SKM-1 (cell line): Measurements from ENCODE around the gene TOMT.
"Not testable (repeated sequence)": the region's sequence is repeated elsewhere in the genome, so short reads cannot be mapped to it uniquely, and the experiment has no call there.

Source experiments
- DNase-seq: peaks from one replicate; lab custom pipeline; 2025; ENCODE audit not compliant: unreplicated experiment; lab: John Stamatoyannopoulos, UW

Gene TOMT

DNA sequence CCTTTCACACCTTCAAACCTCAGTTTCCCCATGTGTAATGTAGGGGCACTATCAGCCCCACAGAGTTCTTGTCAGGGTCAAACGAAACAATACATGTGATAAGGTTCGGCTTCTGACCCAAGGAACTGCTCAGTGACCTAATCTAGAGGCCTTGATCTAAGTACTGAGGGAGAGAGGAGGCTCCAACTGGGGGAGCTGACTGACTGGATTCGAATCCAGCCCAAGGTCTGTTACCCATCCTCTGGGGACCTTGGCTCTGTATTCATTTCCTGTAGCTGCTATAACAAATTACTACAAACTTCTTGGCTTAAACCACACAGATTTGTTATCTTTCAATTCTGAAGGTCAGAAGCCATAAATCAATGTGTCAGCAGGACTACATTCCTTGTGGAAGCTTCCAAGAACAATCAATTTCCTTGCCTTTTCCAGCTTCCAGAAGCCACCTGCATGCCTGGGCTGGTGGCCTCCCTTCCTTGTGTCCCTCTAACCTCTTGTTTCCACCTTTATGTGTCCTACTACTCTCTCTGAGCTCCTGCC, 17.5 kb downstream of the TOMT start:
- DNase-seq: no peak

- DNase-seq: no peak
These were observed 18.3 kb downstream of the TOMT start for GRCh38 chr11:72124046-72124445.

- no peak for DNase-seq
These were observed 20.2 kb downstream of the TOMT start for GRCh38 chr11:72125956-72126355.

DNA sequence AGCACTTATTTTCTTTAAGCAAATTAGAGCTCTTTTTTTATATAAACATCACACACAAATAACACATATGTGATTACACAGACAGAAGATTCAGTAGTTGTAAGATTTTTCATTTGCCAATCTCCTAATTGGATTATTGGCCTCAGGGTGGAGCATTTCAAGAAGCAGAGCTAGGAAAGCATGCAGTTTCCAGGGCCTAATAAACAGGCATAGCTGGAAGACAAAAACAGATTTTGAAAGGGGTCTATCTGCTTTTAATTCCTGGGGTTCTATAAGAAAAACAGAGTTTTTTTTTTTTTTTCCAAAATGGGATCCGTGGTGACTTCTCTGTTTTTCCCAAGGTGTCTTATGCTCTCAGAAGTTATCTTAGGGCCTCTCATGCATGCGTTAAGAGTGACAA, 22.2 kb downstream of the TOMT start:
- no peak for DNase-seq

DNA sequence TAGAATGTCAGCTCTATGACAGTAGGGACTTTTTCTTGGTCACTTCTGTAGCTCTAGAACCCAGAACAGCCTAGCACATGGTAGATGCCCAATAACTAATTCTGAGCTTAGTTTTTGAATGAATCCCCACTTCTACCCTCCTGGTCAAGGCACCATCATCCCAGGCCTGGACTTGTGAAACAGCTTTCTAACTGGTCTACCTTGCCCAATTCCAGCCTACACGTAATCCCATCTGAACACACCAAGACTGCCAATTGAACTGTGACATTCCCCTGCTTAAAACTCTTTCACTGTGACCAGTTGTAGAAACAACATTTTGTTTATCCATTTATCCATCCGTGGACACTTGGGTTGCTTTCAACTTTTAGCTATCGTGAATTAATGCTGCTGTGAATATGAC, 23.7 kb downstream of the TOMT start:
- DNase-seq: no peak

DNA sequence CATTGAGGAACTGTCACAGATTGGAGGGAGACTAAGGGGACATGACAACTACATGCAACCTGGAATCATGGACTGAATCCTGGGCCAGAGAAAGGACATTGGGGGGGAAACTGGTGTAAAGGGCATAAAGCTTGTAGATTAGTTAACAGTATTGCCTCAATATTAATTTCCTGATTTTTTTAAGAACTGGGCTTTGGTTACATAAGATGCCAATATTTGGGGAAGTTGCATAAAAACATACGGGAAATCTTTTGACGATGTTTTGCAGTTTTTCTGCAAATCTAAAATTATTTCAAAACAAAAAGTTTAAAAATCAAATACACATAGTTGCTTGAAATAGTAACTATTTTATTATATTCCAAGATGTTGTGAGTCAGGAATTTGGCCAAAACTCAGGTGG, 26.9 kb downstream of the TOMT start:
- peak; percentile 10 for DNase-seq

GRCh38 chr11:72135473-72135872, 29.7 kb downstream of the TOMT start, which contains the start of gene FOLR3:
FOLR3 (plus strand) TSS chr11:72135725; CDS start chr11:72135953, 228 bp downstream.
- DNase-seq: not testable (repeated sequence)

- no peak for DNase-seq
These were observed 30.4 kb downstream of the TOMT start for GRCh38 chr11:72135891-72136683.

DNA sequence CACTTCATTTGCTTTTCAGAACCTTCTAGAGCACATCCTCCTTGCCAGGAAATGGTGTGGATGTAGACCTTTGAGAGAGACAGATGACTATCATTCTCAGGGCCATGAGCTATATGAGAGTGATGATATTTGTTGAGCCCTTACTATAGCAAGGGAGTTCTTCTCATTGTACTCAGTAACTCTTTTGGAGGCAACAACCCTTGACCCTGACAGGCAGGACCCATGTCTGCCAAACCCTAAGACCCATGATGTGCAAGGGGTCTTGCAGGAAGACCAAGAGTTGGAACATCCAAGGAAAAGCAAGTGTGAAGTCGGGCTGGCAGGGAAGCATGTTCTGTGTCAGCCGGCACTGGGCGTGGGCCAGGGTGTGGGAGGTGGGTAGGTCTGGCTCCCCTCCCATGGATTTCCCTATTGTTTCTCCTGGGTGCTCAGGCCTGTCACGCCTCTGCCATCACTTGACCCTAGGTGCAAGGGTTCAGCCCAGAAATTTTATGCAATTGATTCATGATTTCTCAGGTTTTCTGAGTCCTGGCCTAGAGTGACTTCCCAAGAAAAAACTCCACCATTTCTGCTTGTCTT, 31.0 kb downstream of the TOMT start:
- DNase-seq: no peak

- no peak for DNase-seq
These were observed 33.2 kb downstream of the TOMT start for GRCh38 chr11:72138821-72139390.

DNA sequence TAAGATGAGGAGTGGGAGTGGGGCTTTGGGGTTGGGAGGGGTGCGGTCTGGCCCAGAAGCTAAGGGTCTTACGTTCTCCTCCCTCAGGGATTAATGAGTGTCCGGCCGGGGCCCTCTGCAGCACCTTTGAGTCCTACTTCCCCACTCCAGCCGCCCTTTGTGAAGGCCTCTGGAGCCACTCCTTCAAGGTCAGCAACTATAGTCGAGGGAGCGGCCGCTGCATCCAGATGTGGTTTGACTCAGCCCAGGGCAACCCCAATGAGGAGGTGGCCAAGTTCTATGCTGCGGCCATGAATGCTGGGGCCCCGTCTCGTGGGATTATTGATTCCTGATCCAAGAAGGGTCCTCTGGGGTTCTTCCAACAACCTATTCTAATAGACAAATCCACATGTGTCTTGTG, 33.8 kb downstream of the TOMT start:
- DNase-seq: no peak

DNA sequence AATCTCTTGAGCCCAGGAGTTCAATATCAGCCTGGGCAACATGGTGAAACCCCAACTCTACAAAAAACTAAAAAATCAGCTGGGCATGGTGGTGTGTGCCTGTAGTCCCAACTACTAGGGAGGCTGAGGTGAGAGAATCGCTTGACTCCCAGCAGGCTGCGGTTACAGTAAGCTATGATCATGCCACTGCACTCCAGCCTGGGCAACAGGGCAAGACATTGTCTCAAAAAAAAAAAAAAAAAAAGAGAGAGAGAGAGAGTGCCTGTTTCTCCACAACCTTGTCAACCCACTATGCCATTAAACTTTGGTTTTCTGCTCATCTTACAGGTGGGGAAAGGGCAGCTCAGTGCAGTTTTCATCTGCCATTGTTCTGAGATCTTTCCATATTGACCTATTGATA, 34.9 kb downstream of the TOMT start:
- no peak for DNase-seq

GRCh38 chr11:72141066-72141465, 35.3 kb downstream of the TOMT start:
- DNase-seq: no peak

GRCh38 chr11:72142086-72142485, 36.4 kb downstream of the TOMT start:
- not testable (repeated sequence) for DNase-seq

DNA sequence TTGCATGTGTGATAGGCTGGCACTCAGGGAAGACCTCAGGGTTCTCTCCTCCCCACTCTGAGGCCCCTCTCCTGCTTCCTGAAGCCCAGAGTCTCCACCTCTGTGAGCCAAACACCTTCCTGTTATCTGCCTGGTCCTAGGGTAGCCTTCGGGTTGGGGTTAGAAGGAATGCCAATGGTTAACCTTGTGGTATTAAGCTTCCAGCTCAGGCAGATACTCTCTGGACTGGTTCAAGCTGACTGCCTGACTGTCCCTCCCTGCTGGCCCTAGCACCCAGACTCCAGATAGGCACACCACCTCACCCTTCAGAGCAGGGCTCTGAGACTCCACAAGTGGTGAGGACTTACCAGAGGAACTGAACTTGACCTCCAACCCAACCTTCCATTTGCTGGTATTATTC, 36.8 kb downstream of the TOMT start:
- DNase-seq: not testable (repeated sequence)

DNA sequence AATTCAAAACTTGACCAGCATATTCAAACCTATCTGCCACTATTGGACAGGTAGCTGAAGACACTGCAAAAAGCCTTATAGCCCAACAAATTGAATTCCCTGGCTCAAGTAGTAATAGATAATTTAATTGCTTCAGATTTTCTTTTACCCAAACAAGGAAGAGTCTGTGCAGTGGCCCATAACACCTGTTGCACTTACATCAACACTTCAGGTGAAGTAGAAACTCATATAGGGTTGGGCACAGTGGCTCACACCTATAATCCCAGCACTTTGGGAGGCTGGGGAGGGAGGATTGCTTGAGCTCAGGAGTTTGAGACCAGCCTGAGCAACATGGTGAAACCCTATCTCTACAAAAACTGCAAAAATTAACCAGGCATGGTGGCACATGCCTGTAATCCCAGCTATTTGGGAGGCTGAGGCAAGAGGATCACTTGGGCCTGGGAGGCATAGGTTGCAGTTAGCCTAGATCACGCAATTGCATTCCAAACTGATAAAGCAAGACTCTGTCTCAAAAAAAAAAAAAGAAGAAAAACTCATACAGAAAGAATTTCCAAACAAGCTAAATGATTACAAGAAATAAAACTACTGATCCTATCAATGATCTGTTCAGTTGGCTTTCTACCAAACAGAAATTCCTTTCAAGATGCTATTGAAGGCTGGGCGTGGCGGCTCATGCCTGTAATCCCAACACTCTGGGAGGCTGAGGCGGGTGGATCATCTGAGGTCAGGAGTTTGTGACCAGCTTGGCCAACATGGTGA, 39.3 kb downstream of the TOMT start:
- DNase-seq: no peak

- no peak for DNase-seq
These were observed 40.9 kb downstream of the TOMT start for GRCh38 chr11:72146625-72147024.

DNA sequence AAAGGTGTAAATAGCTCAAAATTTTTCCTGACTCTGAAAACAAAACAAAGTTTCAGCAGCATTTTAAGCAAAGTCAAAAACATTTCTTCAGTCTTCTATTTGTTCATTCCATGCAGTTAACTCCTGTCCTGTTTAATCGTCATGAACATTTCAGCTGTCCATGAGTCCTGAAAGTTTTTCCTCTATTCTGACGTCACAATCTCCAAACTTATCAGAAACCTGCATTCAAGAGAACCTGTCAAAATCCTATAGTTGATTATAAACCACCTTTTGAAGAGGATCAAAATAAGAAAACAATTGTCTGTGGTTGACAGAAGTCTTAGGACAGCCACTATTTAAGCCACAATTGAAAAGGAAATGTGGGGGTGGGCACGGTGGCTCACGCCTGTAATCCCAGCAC, 45.2 kb downstream of the TOMT start:
- no peak for DNase-seq

- DNase-seq: not testable (repeated sequence)
These were observed 48.1 kb downstream of the TOMT start for GRCh38 chr11:72153874-72154273.

DNA sequence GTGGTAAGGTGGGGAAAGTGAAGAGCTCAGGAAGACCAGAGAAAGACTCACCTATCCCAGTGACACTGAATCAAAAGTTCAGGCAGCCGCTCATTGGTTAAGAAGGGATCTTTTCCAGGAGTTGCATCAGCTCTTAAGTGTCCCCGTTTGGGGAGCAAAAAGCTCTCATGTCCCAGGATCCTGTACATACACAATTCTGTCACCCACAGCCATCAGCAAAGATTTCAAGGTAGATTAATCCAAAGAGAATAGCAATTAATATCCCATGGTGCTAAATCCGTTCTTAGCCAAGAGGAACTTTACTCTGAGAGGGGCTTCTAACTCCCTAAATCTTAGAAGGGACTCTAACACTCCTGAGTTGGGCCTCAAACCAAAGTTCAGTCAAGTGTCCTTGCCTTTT, 49.1 kb downstream of the TOMT start:
- DNase-seq: no peak

- no peak for DNase-seq
These were observed 50.0 kb downstream of the TOMT start for GRCh38 chr11:72155751-72156150.
